GM19099 (cell line): ENCODE data around the gene CCDC86.

ENCODE experiments used
- POLR2A ChIP-seq: IDR thresholded peaks from 3 replicates; pipeline ENCODE4 v1.6.1; 2011; ENCODE audit warnings: low read depth; ENCODE audit not compliant: insufficient read length; ENCODE audit errors: extremely low read depth

The CCDC86 gene

GRCh38 chr11:60841797-60842667 is at the start of gene CCDC86:
CCDC86 (plus strand) TSS chr11:60842113; CDS start chr11:60842125, 12 bp downstream.
- peak; percentile 67 for TF ChIP-seq POLR2A

- TF ChIP-seq POLR2A, result no peak
Observed at GRCh38 chr11:60792521-60792920, 49.4 kb upstream of the CCDC86 start.

- no peak for TF ChIP-seq POLR2A
Observed at GRCh38 chr11:60795291-60795690, 46.6 kb upstream of the CCDC86 start.

- TF ChIP-seq POLR2A, result no peak
Observed at GRCh38 chr11:60797846-60798630, 43.9 kb upstream of the CCDC86 start.

GRCh38 chr11:60798631-60799030 is 43.3 kb upstream of the CCDC86 start:
- TF ChIP-seq POLR2A, result no peak

- no peak for TF ChIP-seq POLR2A
Observed at GRCh38 chr11:60801194-60801593, 40.7 kb upstream of the CCDC86 start.

GRCh38 chr11:60803273-60803936 is 38.5 kb upstream of the CCDC86 start:
- TF ChIP-seq POLR2A, result no peak

- no peak for TF ChIP-seq POLR2A
Observed at GRCh38 chr11:60809249-60809648, 32.7 kb upstream of the CCDC86 start.

- TF ChIP-seq POLR2A, result no peak
Observed at GRCh38 chr11:60809691-60810090, 32.2 kb upstream of the CCDC86 start.

GRCh38 chr11:60810151-60810550 is 31.8 kb upstream of the CCDC86 start:
- TF ChIP-seq POLR2A, result no peak

GRCh38 chr11:60810569-60810968 is 31.3 kb upstream of the CCDC86 start:
- no peak for TF ChIP-seq POLR2A

GRCh38 chr11:60813324-60813723 is 28.6 kb upstream of the CCDC86 start:
- TF ChIP-seq POLR2A, result no peak

GRCh38 chr11:60814112-60814511 is 27.8 kb upstream of the CCDC86 start:
- no peak for TF ChIP-seq POLR2A

GRCh38 chr11:60816590-60817157 is 25.2 kb upstream of the CCDC86 start:
- TF ChIP-seq POLR2A, result no peak

- TF ChIP-seq POLR2A, result no peak
Observed at GRCh38 chr11:60818057-60818456, 23.9 kb upstream of the CCDC86 start.

GRCh38 chr11:60821827-60822599 is 19.9 kb upstream of the CCDC86 start:
- no peak for TF ChIP-seq POLR2A
